Gastrocnemius medialis (tissue), 4 donors: ENCODE results near the gene AFF3.

ENCODE experiments used
- POLR2A ChIP-seq, 2 donors: fragments of 450-650 bp; IDR thresholded peaks; one replicate each; pipeline ENCODE4 v1.6.1; 2017; ENCODE audit warnings: antibody characterized with exemption in 2 of 2, mild to moderate bottlenecking in 2 of 2, moderate library complexity in 2 of 2
- TF ChIP-seq, protein P1 (sequence below), 5 experiments: fragments of 450-650 bp in 3 of 5; fragments of 200-600 bp in 2 of 5; sonication (generic) in 2 of 5; IDR thresholded peaks in 4 of 5; conservative IDR thresholded peaks in 1 of 5; 1 replicate in 4 of 5; 2 replicates in 1 of 5; pipeline ENCODE4 v1.5.1; 2016 to 2019; ENCODE audit warnings: antibody characterized with exemption in 5 of 5, mild to moderate bottlenecking in 3 of 5, moderate library complexity in 3 of 5

DNA sequence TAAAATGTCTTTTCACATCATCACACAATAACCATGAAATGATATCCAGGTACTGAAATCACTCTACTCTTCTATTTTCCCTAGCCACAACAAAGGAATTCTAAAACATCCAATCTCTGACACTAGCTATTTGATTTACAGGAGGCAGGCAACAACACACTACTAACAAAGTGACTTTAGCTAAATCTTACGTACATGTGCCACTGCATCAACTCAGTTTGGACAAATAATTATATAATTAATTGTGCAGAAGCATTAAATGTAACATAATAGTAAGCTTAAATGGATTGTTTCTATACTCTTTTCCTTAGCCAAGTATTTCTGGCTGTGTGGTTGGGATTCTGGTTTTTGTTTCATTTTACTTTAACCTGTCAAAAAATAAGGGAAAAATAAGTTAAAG, 192.4 kb downstream of the AFF3 start:
- TF ChIP-seq, protein P1, sequence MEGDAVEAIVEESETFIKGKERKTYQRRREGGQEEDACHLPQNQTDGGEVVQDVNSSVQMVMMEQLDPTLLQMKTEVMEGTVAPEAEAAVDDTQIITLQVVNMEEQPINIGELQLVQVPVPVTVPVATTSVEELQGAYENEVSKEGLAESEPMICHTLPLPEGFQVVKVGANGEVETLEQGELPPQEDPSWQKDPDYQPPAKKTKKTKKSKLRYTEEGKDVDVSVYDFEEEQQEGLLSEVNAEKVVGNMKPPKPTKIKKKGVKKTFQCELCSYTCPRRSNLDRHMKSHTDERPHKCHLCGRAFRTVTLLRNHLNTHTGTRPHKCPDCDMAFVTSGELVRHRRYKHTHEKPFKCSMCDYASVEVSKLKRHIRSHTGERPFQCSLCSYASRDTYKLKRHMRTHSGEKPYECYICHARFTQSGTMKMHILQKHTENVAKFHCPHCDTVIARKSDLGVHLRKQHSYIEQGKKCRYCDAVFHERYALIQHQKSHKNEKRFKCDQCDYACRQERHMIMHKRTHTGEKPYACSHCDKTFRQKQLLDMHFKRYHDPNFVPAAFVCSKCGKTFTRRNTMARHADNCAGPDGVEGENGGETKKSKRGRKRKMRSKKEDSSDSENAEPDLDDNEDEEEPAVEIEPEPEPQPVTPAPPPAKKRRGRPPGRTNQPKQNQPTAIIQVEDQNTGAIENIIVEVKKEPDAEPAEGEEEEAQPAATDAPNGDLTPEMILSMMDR (IDR thresholded peaks at IDR 0.05 in 4 of 5, conservative IDR thresholded peaks at IDR 0.05 in 1 of 5), result no peak
- TF ChIP-seq POLR2A (IDR thresholded peaks at IDR 0.05), result no peak
